AG04450 (cell line): ENCODE measurements around the gene HMGCS1. TPM values are rescaled to one million over a fixed set of nuclear protein-coding genes. Genes with fewer than 3 reads are reported as not detected.

Experiments
- CTCF ChIA-PET: fragments of 300-600, 350-600 bp; formaldehyde crosslinking; extraction: SDS; loops from one replicate; lab custom pipeline; 2022; ENCODE audit warnings: antibody characterized with exemption, inconsistent platforms; lab: Charles Lee
- POLR2A ChIA-PET: fragments of 350-600 bp; formaldehyde crosslinking; extraction: SDS; loops from one replicate; lab custom pipeline; 2021; ENCODE audit warnings: antibody characterized with exemption, inconsistent platforms; lab: Yijun Ruan, JAX
- DNase-seq: peaks from one replicate; pipeline ENCODE4 v3.0.0-alpha.2; 2011; ENCODE audit warnings: low read depth, low spot score
- H3K27ac ChIP-seq: one replicate; pipeline ENCODE4 v1.5.1; 2012; ENCODE audit warnings: low read depth, low read length, control low read depth
- H3K27me3 ChIP-seq: one replicate; pipeline ENCODE4 v1.6.0; 2012; ENCODE audit warnings: low read length; ENCODE audit not compliant: control insufficient read depth, insufficient read depth
- H3K4me3 ChIP-seq: 2 replicates; pipeline ENCODE4 v1.5.1; 2011; ENCODE audit warnings: mild to moderate bottlenecking, low read depth, low read length, control low read depth
- H3K9me3 ChIP-seq: 2 replicates; pipeline ENCODE4 v1.5.1; 2012; ENCODE audit warnings: low read length; ENCODE audit not compliant: control insufficient read depth, insufficient read depth
- CTCF ChIP-seq: IDR thresholded peaks from 2 replicates; pipeline ENCODE4 v1.5.1; 2011; ENCODE audit warnings: low read depth, low read length, control low read depth, inconsistent platforms
- polyA plus RNA-seq: library from polyadenylated mRNA; depleted of rRNA; stranded (reverse); fragments of >200 nt; gene quantifications from 2 replicates; pipeline ENCODE4 v1.2.3, GENCODE V29; 2011

Gene HMGCS1
- polyA plus RNA-seq, 1 experiment: 31.1 TPM

- Histone ChIP-seq H3K27ac (peak overlapping the region; percentile 52), H3K4me3 (peak overlapping the region; percentile 54), H3K27me3 (peaks cover 3% of the 10 kb centered on the region), H3K9me3 (peaks cover 3% of the 10 kb centered on the region; the same call in 1 of the 2 replicates)
- DNase-seq: no peak
- no peak for TF ChIP-seq CTCF
- POLR2A ChIA-PET: interaction anchor here (0.7 to 2.3 kb wide), 8 partner anchors 14 to 280 kb away, joined by 3 to 17 read pairs (median 4); partner anchors contain the start of genes C5orf34, TMEM267 and ZNF131
- CTCF ChIA-PET: interaction anchor here (0.8 kb wide), 1 partner anchor 208 kb away, joined by 3 read pairs; no protein-coding TSS in a partner anchor
These were observed 744 bp upstream of the HMGCS1 start for GRCh38 chr5:43313854-43314457.

- peaks cover 3% of the 10 kb centered on the region for H3K27me3 ChIP-seq
- peak overlapping the region; percentile 98 for H3K4me3 ChIP-seq
- POLR2A ChIA-PET: interaction anchor here (0.9 to 2.3 kb wide), 6 partner anchors 13 to 363 kb away, joined by 3 to 17 read pairs (median 4); partner anchors contain the start of genes C5orf34, TMEM267 and ZNF131
- TF ChIP-seq CTCF: no peak
- CTCF ChIA-PET: interaction anchor here (0.7 to 2.4 kb wide), 4 partner anchors 206 to 640 kb away, joined by 3 to 10 read pairs (median 4); no protein-coding TSS in a partner anchor
- H3K9me3 ChIP-seq: peaks cover 3% of the 10 kb centered on the region; the same call in 1 of the 2 replicates
- no peak for DNase-seq
- H3K27ac ChIP-seq: peak overlapping the region; percentile 91
These were observed 545 bp downstream of the HMGCS1 start for GRCh38 chr5:43312699-43313034.

GRCh38 chr5:43312076-43312661 is 1.0 kb downstream of the HMGCS1 start:
- ChIA-PET CTCF (interaction anchor here (0.5 to 2.4 kb wide), 7 partner anchors 78 to 639 kb away, joined by 3 to 10 read pairs (median 4); partner anchors contain the start of gene TMEM267), POLR2A (interaction anchor here (1.4 to 2.3 kb wide), 3 partner anchors 12 to 203 kb away, joined by 4 to 17 read pairs (median 5); partner anchors contain the start of genes C5orf34 and TMEM267)
- H3K27me3 ChIP-seq: peaks cover 3% of the 10 kb centered on the region
- peaks cover 3% of the 10 kb centered on the region; the same call in 1 of the 2 replicates for H3K9me3 ChIP-seq
- no peak for TF ChIP-seq CTCF
- DNase-seq: no peak
- H3K27ac ChIP-seq: no peak overlapping the region
- peak overlapping the region; percentile 98 for H3K4me3 ChIP-seq

GRCh38 chr5:43309637-43310036 is 3.6 kb downstream of the HMGCS1 start:
- no peak for DNase-seq
- POLR2A ChIA-PET: no interaction called here

More at GRCh38 chr5:43309637-43310036, 3.6 kb downstream of the HMGCS1 start:
- Histone ChIP-seq H3K27me3 (no peaks in the 10 kb centered on the region), H3K4me3 (no peak overlapping the region), H3K9me3 (peaks cover 3% of the 10 kb centered on the region; the same call in 1 of the 2 replicates), H3K27ac (no peak overlapping the region)
- CTCF ChIA-PET: no interaction called here
- TF ChIP-seq CTCF: no peak
